Gastroesophageal sphincter (tissue), 3 donors: ENCODE results near the gene TRAF2.

ENCODE experiments used
- CTCF ChIP-seq, 4 experiments: fragments of 200-600 bp in 2 of 4; fragments of 450-650 bp in 2 of 4; sonication (generic) in 1 of 4; IDR thresholded peaks; one replicate each; pipeline ENCODE4 v1.5.1; 2017 to 2019; ENCODE audit warnings: antibody characterized with exemption in 4 of 4, mild to moderate bottlenecking in 2 of 4, moderate library complexity in 2 of 4
- EP300 ChIP-seq: sonication (generic); formaldehyde crosslinking; IDR thresholded peaks from one replicate; pipeline ENCODE4 v1.6.1; 2017; ENCODE audit warnings: antibody characterized with exemption, mild to moderate bottlenecking
- POLR2A ChIP-seq, 2 donors: fragments of 450-650 bp; IDR thresholded peaks; one replicate each; pipeline ENCODE4 v1.6.1; 2017; ENCODE audit warnings: antibody characterized with exemption in 2 of 2, mild to moderate bottlenecking in 2 of 2, moderate library complexity in 1 of 2

DNA sequence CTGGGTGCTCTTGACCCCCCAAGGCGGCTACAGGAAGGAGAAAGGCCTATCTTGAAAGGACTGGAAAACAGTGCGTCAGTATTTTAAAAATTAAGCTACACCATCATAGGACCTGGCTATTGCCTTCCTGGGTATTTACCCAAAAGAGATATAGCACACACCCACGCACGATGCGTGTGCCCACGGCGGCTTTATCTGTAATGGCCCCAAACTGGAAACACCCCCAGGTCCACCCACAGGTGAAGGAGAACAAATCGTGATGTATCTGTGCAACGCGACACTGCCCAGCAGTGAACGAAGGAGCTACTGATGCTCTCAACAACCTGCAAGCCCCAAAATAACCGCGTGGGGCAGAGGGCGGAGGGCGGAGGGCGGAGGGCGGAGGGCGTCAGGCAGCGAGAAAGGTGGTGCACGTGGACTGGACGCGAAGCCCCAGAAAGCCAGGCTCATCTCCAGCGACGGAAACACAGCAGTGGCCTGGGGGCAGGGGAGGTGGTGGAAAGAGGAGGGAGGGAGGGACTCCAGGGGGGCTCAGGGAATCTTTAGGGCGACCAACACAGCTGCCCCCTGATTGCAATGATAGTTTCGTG lies 78.6 kb downstream of the TRAF2 start:
- TF ChIP-seq EP300 (no peak), CTCF (IDR thresholded peaks at IDR 0.05) (no peak), POLR2A (IDR thresholded peaks at IDR 0.05) (no peak)
